Right atrium auricular region (tissue), 2 donors: ENCODE measurements around the gene SMIM14. TPM values are rescaled to one million over a fixed set of nuclear protein-coding genes. Genes with fewer than 3 reads are reported as not detected.

ENCODE experiments used
- DNase-seq: peaks from one replicate; pipeline ENCODE4 v3.0.0-alpha.2; 2019; ENCODE audit warnings: low spot score
- H3K27ac ChIP-seq, 2 donors: fragments of 200-600 bp; sonication (generic); 1 replicate in 1 of 2; 2 replicates in 1 of 2; pipeline ENCODE4 v1.5.1; 2016 to 2019
- H3K27me3 ChIP-seq, 2 donors: fragments of 200-600 bp; sonication (generic); one replicate each; pipeline versions ENCODE4 v1.5.1 to v1.6.0; 2017 to 2019
- H3K36me3 ChIP-seq: fragments of 200-600 bp; sonication (generic); one replicate; pipeline ENCODE4 v1.5.1; 2016
- H3K4me1 ChIP-seq, 2 donors: fragments of 200-600 bp; sonication (generic); one replicate each; pipeline versions ENCODE4 v1.5.1 to v1.6.0; 2017 to 2019
- H3K4me3 ChIP-seq, 2 donors: fragments of 200-600 bp; sonication (generic); 1 replicate in 1 of 2; 2 replicates in 1 of 2; pipeline ENCODE4 v1.5.1; 2017 to 2019; ENCODE audit warnings: mild to moderate bottlenecking in 1 of 2, moderate library complexity in 1 of 2
- H3K9me3 ChIP-seq, 2 donors: fragments of 200-600 bp; sonication (generic); one replicate each; pipeline ENCODE4 v1.5.1; 2019
- total RNA-seq, 2 donors: library from RNA; depleted of rRNA; stranded (reverse); fragments of >200 nt; gene quantifications; one replicate each; pipeline ENCODE4 v1.1.0, GENCODE V29; 2016
- TF ChIP-seq, protein P1 (sequence below), 2 donors: fragments of 200-600 bp; sonication (generic); IDR thresholded peaks; one replicate each; pipeline ENCODE4 v1.5.1; 2019; ENCODE audit warnings: antibody characterized with exemption in 2 of 2

Gene SMIM14
- total RNA-seq, 2 donors from 2014 or later: 15.2 to 16.6 TPM

DNA sequence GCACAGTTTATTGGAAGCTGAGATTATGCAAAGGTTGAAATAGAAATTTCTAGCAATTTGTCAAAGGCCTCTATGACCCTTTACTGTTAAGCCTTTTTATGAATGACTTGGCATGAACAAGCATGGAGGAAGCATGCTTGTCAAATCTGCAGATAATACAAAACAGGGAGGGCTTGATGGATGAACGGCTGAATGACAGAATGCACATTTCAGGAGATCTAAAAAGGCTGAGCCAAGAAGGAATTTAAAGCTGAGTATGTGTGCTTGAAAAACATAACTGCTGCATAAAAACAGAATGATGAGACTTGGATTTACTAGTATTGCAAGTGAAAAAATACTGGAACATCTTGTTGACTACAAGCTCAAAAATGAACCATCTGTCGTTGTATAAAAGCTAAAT, 30.2 kb upstream of the SMIM14 start:
- Histone ChIP-seq H3K4me3 (no peak overlapping the region), H3K36me3 (no peaks in the 10 kb centered on the region), H3K27me3 (no peaks in the 10 kb centered on the region), H3K9me3 (no peaks in the 10 kb centered on the region), H3K4me1 (no peaks in the 10 kb centered on the region), H3K27ac (no peak overlapping the region)
- no peak for DNase-seq
- TF ChIP-seq, protein P1, sequence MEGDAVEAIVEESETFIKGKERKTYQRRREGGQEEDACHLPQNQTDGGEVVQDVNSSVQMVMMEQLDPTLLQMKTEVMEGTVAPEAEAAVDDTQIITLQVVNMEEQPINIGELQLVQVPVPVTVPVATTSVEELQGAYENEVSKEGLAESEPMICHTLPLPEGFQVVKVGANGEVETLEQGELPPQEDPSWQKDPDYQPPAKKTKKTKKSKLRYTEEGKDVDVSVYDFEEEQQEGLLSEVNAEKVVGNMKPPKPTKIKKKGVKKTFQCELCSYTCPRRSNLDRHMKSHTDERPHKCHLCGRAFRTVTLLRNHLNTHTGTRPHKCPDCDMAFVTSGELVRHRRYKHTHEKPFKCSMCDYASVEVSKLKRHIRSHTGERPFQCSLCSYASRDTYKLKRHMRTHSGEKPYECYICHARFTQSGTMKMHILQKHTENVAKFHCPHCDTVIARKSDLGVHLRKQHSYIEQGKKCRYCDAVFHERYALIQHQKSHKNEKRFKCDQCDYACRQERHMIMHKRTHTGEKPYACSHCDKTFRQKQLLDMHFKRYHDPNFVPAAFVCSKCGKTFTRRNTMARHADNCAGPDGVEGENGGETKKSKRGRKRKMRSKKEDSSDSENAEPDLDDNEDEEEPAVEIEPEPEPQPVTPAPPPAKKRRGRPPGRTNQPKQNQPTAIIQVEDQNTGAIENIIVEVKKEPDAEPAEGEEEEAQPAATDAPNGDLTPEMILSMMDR (IDR thresholded peaks at IDR 0.05): no peak

DNA sequence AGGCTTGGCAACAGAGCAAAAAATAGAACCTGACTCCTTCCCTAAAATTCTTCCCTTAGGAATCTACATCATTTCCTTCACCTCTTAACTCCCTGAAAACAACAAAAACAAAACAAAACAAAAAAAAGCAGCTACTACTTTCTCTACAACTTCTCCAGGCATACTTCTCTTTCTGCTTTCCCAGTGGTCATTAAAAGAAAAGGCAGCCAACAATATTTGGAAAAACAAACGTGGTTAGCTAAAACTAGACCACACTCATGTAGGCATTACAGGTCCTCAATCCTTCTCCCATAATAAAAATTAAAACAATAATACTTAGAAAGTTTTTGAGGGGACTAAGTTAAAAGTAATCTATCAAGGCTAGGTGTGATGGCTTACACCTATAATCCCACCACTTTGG, 29.0 kb upstream of the SMIM14 start:
- Histone ChIP-seq H3K27ac (no peak overlapping the region), H3K36me3 (no peaks in the 10 kb centered on the region), H3K27me3 (no peaks in the 10 kb centered on the region), H3K4me3 (no peak overlapping the region), H3K9me3 (no peaks in the 10 kb centered on the region), H3K4me1 (no peaks in the 10 kb centered on the region)
- no peak for DNase-seq
- TF ChIP-seq, protein P1 (IDR thresholded peaks at IDR 0.05): no peak

DNA sequence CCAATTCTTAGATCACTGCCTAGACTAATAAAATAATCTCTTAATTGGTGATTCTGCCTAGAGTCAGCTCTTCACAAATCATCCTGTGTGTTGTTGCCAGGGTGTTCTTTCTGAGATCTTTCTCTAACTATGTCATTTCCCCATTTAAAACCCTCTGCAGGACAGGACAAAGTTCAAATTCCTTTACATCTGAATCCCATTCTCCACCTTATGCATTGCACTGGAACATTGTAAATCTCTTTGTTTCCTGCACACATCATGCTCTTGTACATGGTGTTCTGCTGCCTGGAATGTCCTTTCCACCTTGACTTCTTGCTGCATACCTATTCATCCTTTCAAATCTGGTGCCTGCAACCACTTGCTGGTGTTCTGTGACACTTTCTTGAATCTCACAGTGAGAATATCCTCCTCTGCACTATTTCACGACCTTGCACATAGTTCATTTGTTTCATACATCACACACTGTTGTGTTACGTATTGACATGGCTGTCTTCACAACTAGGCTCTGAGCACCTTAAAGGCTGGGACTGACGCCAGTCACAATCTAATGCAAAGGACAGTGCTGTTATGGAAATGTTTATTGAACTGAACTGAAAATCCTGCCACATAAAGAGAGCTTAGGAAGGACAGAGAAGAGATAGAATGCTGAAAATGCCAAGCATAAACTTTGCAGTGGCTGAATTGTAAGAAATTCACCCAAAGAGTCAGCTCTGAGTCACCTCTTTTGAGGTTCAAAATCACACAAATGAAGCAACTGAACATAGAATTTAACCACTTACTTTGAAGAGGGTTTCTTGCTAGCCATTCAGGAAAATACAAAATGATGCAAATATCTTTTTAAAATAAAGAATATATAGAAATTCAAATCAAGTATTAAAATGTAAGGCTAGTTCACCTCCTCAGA, 26.4 kb upstream of the SMIM14 start:
- H3K27me3 ChIP-seq: no peaks in the 10 kb centered on the region
- no peaks in the 10 kb centered on the region for H3K36me3 ChIP-seq
- no peaks in the 10 kb centered on the region for H3K9me3 ChIP-seq
- TF ChIP-seq, protein P1 (IDR thresholded peaks at IDR 0.05): no peak
- H3K4me1 ChIP-seq: no peaks in the 10 kb centered on the region
- H3K27ac ChIP-seq: no peak overlapping the region
- DNase-seq: no peak
- H3K4me3 ChIP-seq: no peak overlapping the region

DNA sequence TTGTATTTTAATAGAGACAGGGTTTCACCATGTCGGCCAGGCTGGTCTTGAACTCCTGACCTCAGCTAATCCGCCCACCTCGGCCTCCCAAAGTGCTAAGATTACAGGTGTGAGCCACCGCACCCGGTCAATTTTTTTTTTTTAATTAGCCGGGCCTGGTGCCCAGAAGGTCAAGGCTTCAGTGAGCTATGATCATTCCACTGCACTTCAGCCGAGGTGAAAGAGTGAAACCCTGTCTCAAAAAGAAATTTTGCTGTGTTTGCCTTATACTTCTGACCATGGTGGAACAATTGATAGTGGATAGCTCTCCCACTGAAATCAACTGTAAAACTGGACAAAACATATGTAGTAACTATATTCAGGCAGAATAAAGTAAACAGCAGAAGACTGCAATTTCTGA, 24.0 kb upstream of the SMIM14 start:
- no peaks in the 10 kb centered on the region for H3K27me3 ChIP-seq

DNA sequence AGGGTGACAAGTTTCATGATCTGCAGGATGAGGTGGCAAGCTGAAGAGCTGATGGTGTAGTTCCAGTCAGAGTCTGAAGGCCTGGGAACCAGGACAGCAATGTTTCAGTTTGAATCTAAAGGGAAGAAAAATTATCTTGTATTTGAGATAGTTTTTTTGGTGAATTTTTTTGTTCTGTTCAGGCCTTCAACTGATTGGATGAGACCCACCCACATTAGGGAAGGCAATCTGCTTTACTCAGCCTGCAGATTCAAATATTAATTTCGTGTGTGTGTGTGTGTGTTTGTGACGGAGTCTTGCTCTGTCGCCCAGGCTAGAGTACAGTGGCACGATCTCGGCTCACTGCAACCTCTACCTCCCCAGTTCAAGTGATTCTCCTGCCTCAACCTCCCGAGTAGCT, 22.1 kb upstream of the SMIM14 start:
- no peak overlapping the region for H3K4me3 ChIP-seq
- TF ChIP-seq, protein P1 (IDR thresholded peaks at IDR 0.05): no peak

More for the DNA sequence above, 24.0 kb upstream of the SMIM14 start:
- H3K27ac ChIP-seq: no peak overlapping the region
- no peak overlapping the region for H3K4me3 ChIP-seq
- DNase-seq: no peak
- H3K36me3 ChIP-seq: no peaks in the 10 kb centered on the region
- no peaks in the 10 kb centered on the region for H3K9me3 ChIP-seq
- TF ChIP-seq, protein P1 (IDR thresholded peaks at IDR 0.05): no peak
- H3K4me1 ChIP-seq: no peaks in the 10 kb centered on the region

More for the DNA sequence above, 22.1 kb upstream of the SMIM14 start:
- Histone ChIP-seq H3K36me3 (no peaks in the 10 kb centered on the region), H3K9me3 (no peaks in the 10 kb centered on the region), H3K27me3 (no peaks in the 10 kb centered on the region), H3K27ac (no peak overlapping the region), H3K4me1 (no peaks in the 10 kb centered on the region)
- no peak for DNase-seq
